ENCODE results near the gene ACSM2B.
"Not testable (repeated sequence)": the region's sequence is repeated elsewhere in the genome, so short reads cannot be mapped to it uniquely, and the experiment has no call there.

DNA sequence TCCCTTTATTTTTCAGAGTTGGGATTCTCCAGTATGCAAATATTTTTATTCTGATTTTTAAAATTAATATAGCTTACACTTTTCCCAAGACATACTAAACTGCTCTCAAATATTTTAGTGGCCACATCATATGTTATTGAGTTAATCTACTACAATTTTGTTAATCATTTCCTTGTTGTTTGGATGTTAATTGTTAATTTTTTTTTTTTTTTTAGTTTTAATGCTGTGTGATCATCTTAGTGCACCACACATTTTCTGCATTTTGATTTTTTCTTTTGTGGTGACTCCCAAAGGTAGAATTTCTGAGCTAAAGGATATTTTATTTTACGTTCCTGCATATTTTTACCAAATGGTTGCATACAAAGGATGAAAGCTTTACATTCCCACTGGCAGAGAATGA lies 10.5 kb upstream of the ACSM2B start:
- not testable (repeated sequence) for TF ChIP-seq EZH2phosphoT487 (IDR thresholded peaks at IDR 0.05; ENCODE audit: borderline replicate concordance, low read length)
- TF ChIP-seq, protein P1, sequence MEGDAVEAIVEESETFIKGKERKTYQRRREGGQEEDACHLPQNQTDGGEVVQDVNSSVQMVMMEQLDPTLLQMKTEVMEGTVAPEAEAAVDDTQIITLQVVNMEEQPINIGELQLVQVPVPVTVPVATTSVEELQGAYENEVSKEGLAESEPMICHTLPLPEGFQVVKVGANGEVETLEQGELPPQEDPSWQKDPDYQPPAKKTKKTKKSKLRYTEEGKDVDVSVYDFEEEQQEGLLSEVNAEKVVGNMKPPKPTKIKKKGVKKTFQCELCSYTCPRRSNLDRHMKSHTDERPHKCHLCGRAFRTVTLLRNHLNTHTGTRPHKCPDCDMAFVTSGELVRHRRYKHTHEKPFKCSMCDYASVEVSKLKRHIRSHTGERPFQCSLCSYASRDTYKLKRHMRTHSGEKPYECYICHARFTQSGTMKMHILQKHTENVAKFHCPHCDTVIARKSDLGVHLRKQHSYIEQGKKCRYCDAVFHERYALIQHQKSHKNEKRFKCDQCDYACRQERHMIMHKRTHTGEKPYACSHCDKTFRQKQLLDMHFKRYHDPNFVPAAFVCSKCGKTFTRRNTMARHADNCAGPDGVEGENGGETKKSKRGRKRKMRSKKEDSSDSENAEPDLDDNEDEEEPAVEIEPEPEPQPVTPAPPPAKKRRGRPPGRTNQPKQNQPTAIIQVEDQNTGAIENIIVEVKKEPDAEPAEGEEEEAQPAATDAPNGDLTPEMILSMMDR (IDR thresholded peaks at IDR 0.05; ENCODE audit: low read depth, low read length, poor library complexity, severe bottlenecking), result not testable (repeated sequence)
